MCF 10A (cell line): ENCODE results near the gene MUC5AC. TPM values are rescaled to one million over a fixed set of nuclear protein-coding genes. Genes with fewer than 3 reads are reported as not detected.

Source experiments
- BruUV-seq: library from RNA; stranded (reverse); fragments of 400-500 nt; replicated peaks from 2 replicates; lab custom pipeline; 2021; lab: Mats Ljungman, UMichigan
- CTCF ChIA-PET: fragments of 300-600 bp; sonication (Branson Sonifier 250); formaldehyde crosslinking; extraction: SDS; loops from one replicate; lab custom pipeline; 2021; ENCODE audit warnings: antibody characterized with exemption, inconsistent platforms; lab: Yijun Ruan, JAX
- POLR2A ChIA-PET: fragments of 300-600, 350-650 bp; sonication (Branson Sonifier 250); formaldehyde crosslinking; extraction: SDS; loops from one replicate; lab custom pipeline; 2020; ENCODE audit warnings: antibody characterized with exemption, inconsistent platforms; lab: Yijun Ruan, JAX
- DNase-seq: peaks from one replicate; pipeline ENCODE4 v3.0.0-alpha.2; 2018; ENCODE audit not compliant: unreplicated experiment
- H3K27ac Mint-ChIP-seq: one replicate; pipeline ENCODE4 v1.8.0; 2022; ENCODE audit warnings: mild to moderate bottlenecking, low read depth, mixed read lengths; ENCODE audit not compliant: unreplicated experiment
- H3K27me3 Mint-ChIP-seq: one replicate; pipeline ENCODE4 v1.8.0; 2022; ENCODE audit warnings: mixed read lengths; ENCODE audit not compliant: insufficient read depth, unreplicated experiment
- H3K36me3 Mint-ChIP-seq: one replicate; pipeline ENCODE4 v1.8.0; 2022; ENCODE audit warnings: mild to moderate bottlenecking, moderate library complexity, mixed read lengths; ENCODE audit not compliant: insufficient read depth, unreplicated experiment
- H3K4me1 Mint-ChIP-seq: one replicate; pipeline ENCODE4 v1.8.0; 2022; ENCODE audit warnings: mixed read lengths; ENCODE audit not compliant: insufficient read depth, unreplicated experiment
- H3K4me3 Mint-ChIP-seq: one replicate; pipeline ENCODE4 v1.8.0; 2022; ENCODE audit warnings: mild to moderate bottlenecking, moderate library complexity, mixed read lengths; ENCODE audit not compliant: unreplicated experiment
- H3K9me3 Mint-ChIP-seq: one replicate; pipeline ENCODE4 v1.8.0; 2022; ENCODE audit warnings: mixed read lengths; ENCODE audit not compliant: unreplicated experiment
- CTCF ChIP-seq: fragments of 200-600 bp; IDR thresholded peaks from one replicate; pipeline ENCODE4 v1.8.0; 2022; ENCODE audit warnings: antibody characterized with exemption, mild to moderate bottlenecking; ENCODE audit not compliant: unreplicated experiment
- intact Hi-C: fragments of 100-400 bp; cut with micrococcal nuclease; formaldehyde crosslinking; loops from 2 replicates; pipeline ENCODE4 v1.14.1; 2022
- total RNA-seq: library from RNA; stranded (reverse); gene quantifications from 2 replicates; pipeline ENCODE4 v1.2.3, GENCODE V29; 2022

Gene MUC5AC
- total RNA-seq, 1 experiment from 2014 or later: not detected

DNA sequence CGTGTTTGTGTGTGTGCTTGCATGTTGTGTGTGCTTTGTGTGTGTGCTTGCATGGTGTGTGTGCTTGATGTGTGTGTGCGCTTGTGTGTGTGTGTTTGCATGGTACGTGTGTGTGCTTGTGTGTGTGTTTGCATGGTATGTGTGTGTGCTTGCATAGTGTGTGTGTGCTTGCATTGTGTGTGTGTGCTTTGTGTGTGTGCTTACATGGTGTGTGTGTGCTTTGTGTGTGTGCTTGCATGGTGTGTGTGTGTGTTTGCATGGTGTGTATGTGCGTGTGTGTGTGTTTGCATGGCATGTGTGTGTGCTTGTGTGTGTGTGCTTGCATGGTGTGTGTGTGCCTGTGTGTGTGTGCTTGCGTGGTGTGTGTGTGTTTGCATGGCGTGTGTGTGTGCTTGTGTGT is 10.0 kb upstream of the MUC5AC start:
- POLR2A ChIA-PET: interaction anchor here (0.6 kb wide), 1 partner anchor 16 kb away, joined by 3 read pairs; no protein-coding TSS in a partner anchor
- Mint-ChIP-seq H3K27ac (no peak overlapping the region), H3K4me3 (no peak overlapping the region), H3K36me3 (no peaks in the 10 kb centered on the region), H3K27me3 (peaks cover 32% of the 10 kb centered on the region), H3K4me1 (peaks cover 2% of the 10 kb centered on the region), H3K9me3 (peaks cover 7% of the 10 kb centered on the region)
- no peak for DNase-seq
- no TSS peak for BruUV-seq
- intact Hi-C loops: no loop called here
- CTCF ChIA-PET: no interaction called here
- no peak for TF ChIP-seq CTCF

DNA sequence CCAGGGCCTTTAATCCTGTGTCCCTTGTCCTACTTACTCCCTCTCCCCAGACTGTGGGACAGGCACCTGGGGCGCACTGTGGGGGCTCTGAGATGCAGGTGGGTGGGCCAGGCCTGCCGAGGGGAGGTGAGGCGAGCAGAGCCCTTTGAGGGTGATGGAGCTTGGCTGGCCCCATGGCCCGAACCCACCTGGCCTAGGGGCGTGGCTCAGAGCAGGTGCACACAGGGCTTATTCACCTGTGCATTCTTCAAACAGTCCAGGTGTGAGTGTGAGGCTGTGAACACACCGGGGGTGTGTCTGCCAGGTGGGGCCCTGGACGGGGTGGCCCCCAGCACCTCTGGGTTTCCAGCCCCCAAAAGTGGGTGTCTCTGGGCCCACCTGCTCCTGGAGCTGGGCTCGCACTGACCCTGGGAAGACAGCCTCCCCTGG is 9.0 kb upstream of the MUC5AC start:
- intact Hi-C loops: no loop called here
- H3K4me3 Mint-ChIP-seq: no peak overlapping the region
- H3K27me3 Mint-ChIP-seq: peaks cover 22% of the 10 kb centered on the region
- ChIA-PET CTCF (interaction anchor here (0.5 to 0.6 kb wide), 2 partner anchors 316 to 735 kb away, joined by 3 read pairs; no protein-coding TSS in a partner anchor), POLR2A (no interaction called here)
- no peaks in the 10 kb centered on the region for H3K36me3 Mint-ChIP-seq
- H3K9me3 Mint-ChIP-seq: no peaks in the 10 kb centered on the region
- no TSS peak for BruUV-seq
- DNase-seq: no peak
- TF ChIP-seq CTCF: no peak
- no peak overlapping the region for H3K27ac Mint-ChIP-seq
- no peaks in the 10 kb centered on the region for H3K4me1 Mint-ChIP-seq

DNA sequence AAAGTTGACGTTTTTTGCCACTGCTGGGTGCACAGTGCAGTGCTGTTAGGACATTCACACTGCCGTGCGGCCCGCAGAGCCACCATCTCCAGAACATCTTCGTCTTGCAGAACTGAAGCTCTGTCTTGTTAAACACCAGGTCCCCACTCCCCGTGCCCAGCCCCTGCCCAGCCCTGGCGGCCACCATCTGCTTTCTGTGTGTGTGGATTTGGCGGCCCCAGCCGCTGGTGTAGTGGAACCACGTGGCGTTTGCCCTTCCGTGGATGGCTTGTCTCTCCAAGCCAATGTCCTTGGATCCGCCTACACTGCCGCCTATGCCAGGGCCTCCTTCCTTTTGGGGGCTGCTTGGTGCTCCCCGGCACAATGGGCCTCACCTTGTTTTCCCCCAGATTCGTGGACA is 8.2 kb upstream of the MUC5AC start:
- POLR2A ChIA-PET: no interaction called here
- H3K27ac Mint-ChIP-seq: no peak overlapping the region
- no peak for DNase-seq

GRCh38 chr11:1150116-1150515 is 7.6 kb upstream of the MUC5AC start:
- CTCF ChIA-PET: no interaction called here
- POLR2A ChIA-PET: no interaction called here
- H3K27ac Mint-ChIP-seq: no peak overlapping the region
- H3K27me3 Mint-ChIP-seq: peaks cover 22% of the 10 kb centered on the region
- no peak overlapping the region for H3K4me3 Mint-ChIP-seq
- BruUV-seq: no TSS peak
- intact Hi-C loops: no loop called here
- no peak for TF ChIP-seq CTCF
- H3K4me1 Mint-ChIP-seq: no peaks in the 10 kb centered on the region
- H3K9me3 Mint-ChIP-seq: no peaks in the 10 kb centered on the region
- no peak for DNase-seq
- no peaks in the 10 kb centered on the region for H3K36me3 Mint-ChIP-seq

More for the DNA sequence above, 8.2 kb upstream of the MUC5AC start:
- Mint-ChIP-seq H3K4me3 (no peak overlapping the region), H3K9me3 (no peaks in the 10 kb centered on the region), H3K4me1 (no peaks in the 10 kb centered on the region), H3K36me3 (no peaks in the 10 kb centered on the region), H3K27me3 (peaks cover 22% of the 10 kb centered on the region)
- CTCF ChIA-PET: interaction anchor here (0.5 to 0.6 kb wide), 2 partner anchors 315 to 734 kb away, joined by 3 read pairs; no protein-coding TSS in a partner anchor
- no peak for TF ChIP-seq CTCF
- no TSS peak for BruUV-seq
- intact Hi-C loops: no loop called here
